Vagina (tissue), 2 donors: ENCODE results near the gene EP400.

Experiments used
- CTCF ChIP-seq, 3 experiments: fragments of 450-650 bp in 2 of 3; fragments of 200-600 bp in 1 of 3; sonication (generic) in 1 of 3; IDR thresholded peaks; one replicate each; pipeline ENCODE4 v1.5.1; 2017 to 2019; ENCODE audit warnings: antibody characterized with exemption in 3 of 3, mild to moderate bottlenecking in 2 of 3, moderate library complexity in 2 of 3
- POLR2A ChIP-seq, 2 donors: fragments of 450-650 bp; IDR thresholded peaks; one replicate each; pipeline ENCODE4 v1.6.1; 2017; ENCODE audit warnings: antibody characterized with exemption in 2 of 2, mild to moderate bottlenecking in 2 of 2, moderate library complexity in 2 of 2
- POLR2AphosphoS5 ChIP-seq, 2 donors: sonication (generic); formaldehyde crosslinking; IDR thresholded peaks; one replicate each; pipeline ENCODE4 v1.9.0; 2017; ENCODE audit warnings: antibody characterized with exemption in 2 of 2, mild to moderate bottlenecking in 2 of 2, low read depth in 1 of 2; ENCODE audit not compliant: insufficient read depth in 1 of 2

GRCh38 chr12:132046561-132046960 lies 96.8 kb downstream of the EP400 start:
- no peak for TF ChIP-seq CTCF (IDR thresholded peaks at IDR 0.05)
- TF ChIP-seq POLR2A (IDR thresholded peaks at IDR 0.05) = no peak
- TF ChIP-seq POLR2AphosphoS5 (IDR thresholded peaks at IDR 0.05; ENCODE audit: insufficient read depth in 1 of 2, low read depth in 1 of 2) = no peak
